DOHH2 (cell line): ENCODE data around the gene LILRB5.

Experiments used
- CTCF ChIP-seq: fragments of 200-600 bp; sonication (generic); IDR thresholded peaks from one replicate; pipeline ENCODE4 v1.5.1; 2014; ENCODE audit warnings: antibody characterized with exemption, mild to moderate bottlenecking, low read depth, low read length; ENCODE audit not compliant: poor library complexity, severe bottlenecking
- EZH2phosphoT487 ChIP-seq: fragments of 200-600 bp; sonication (generic); IDR thresholded peaks from 2 replicates; pipeline ENCODE4 v1.6.1; 2017; ENCODE audit warnings: borderline replicate concordance, mild to moderate bottlenecking, antibody characterized with exemption, low read length, moderate library complexity, mixed read lengths

DNA sequence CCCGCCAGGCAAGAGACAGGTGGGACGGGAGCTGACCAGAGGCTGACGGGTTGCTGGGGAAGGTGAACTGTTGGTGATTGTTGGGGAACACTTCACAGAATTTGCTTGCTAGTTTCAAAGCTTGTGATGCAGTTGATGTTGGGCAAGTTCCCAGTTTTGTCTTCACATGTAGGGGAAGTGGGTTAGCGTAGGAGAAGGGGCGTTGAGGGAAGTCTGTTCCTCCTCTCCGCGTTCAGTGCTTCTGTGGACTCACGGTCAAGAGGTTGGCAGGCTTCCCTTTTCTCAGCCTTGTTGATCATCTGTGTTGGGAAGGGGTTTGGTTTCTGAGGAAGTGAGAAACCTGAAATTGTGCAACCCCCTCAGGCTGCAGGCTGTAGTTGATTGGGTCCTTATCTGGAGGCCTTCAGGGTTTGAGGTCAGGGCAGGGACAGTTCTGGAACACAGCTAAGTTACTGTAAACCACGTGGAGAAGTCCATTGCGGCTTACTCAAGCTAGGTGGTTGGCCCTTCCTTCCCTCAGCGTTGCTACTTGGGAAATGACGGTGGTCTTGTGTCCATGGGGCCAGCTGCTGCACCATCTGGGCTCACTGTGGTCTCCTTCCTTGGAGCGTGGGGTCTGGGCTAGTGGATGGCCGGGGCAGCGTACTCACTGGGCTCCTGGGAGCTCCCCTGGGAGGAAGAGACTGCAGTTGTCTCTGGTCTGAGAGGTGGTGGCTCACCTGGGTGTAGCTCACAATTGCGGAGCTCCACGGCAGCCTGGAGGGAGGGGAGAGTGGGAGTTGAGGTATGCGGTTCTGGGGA, 48.9 kb downstream of the LILRB5 start:
- TF ChIP-seq CTCF (no peak), EZH2phosphoT487 (no peak)
